Endothelial cell of umbilical vein (primary cell): Measurements from ENCODE around the gene MSH3. TPM values are rescaled to one million over a fixed set of nuclear protein-coding genes. Genes with fewer than 3 reads are reported as not detected.

Experiments used
- BruUV-seq: library from RNA; stranded (reverse); fragments of 400-500 nt; replicated peaks from 2 replicates; lab custom pipeline; 2021; lab: Mats Ljungman, UMichigan
- CTCF ChIA-PET: fragments of 300-600, 350-600 bp; sonication (Branson Sonifier 250); formaldehyde crosslinking; loops from one replicate; lab custom pipeline; 2021; ENCODE audit warnings: antibody characterized with exemption, inconsistent platforms; lab: Charles Lee
- POLR2A ChIA-PET: fragments of 300-600, 350-600 bp; sonication (Branson Sonifier 250); formaldehyde crosslinking; loops from one replicate; lab custom pipeline; 2021; ENCODE audit warnings: antibody characterized with exemption, inconsistent platforms; lab: Charles Lee
- DNase-seq: peaks from one replicate; pipeline ENCODE4 v3.0.0-alpha.2; 2011; ENCODE audit warnings: low read depth, low spot score
- FAIRE-seq: peaks from 2 replicates; lab custom pipeline; 2011; peaks lifted over from hg19 to GRCh38; lab: Jason Lieb, UNC
- H2AFZ ChIP-seq: 2 replicates; pipeline ENCODE4 v1.6.0; 2012; ENCODE audit warnings: low read depth, low read length, control low read depth, inconsistent platforms
- H3K27ac ChIP-seq: 2 replicates; pipeline ENCODE4 v1.5.1; 2011; ENCODE audit warnings: low read depth, mild to moderate bottlenecking, control low read depth, low read length, moderate library complexity; ENCODE audit not compliant: insufficient read depth
- H3K27me3 ChIP-seq, 2 experiments: 2 replicates each; pipeline versions ENCODE4 v1.6.0 to v1.6.1; 2011; ENCODE audit warnings: low read length in 2 of 2, mixed read lengths in 1 of 2; ENCODE audit not compliant: control insufficient read depth in 2 of 2, insufficient read depth in 2 of 2
- H3K36me3 ChIP-seq, 2 experiments: 2 replicates in 1 of 2; 3 replicates in 1 of 2; pipeline ENCODE4 v1.5.1; 2011; ENCODE audit warnings: low read length in 2 of 2, mild to moderate bottlenecking in 1 of 2, moderate library complexity in 1 of 2; ENCODE audit not compliant: control insufficient read depth in 2 of 2, insufficient read depth in 2 of 2; ENCODE audit errors: extremely low read depth in 1 of 2
- H3K4me1 ChIP-seq: 3 replicates; pipeline ENCODE4 v1.5.1; 2011; ENCODE audit warnings: mild to moderate bottlenecking, low read length; ENCODE audit not compliant: control insufficient read depth, insufficient read depth; ENCODE audit errors: extremely low read depth
- H3K4me2 ChIP-seq: 2 replicates; pipeline ENCODE4 v1.6.1; 2011; ENCODE audit warnings: low read length, control low read depth, mixed read lengths; ENCODE audit not compliant: insufficient read depth
- H3K4me3 ChIP-seq, 3 experiments: fragments of 200-600 bp in 1 of 3; sonication (generic), shearing (Covaris generic) in 1 of 3; replicated peaks in 1 of 3; 2 replicates each; pipeline ENCODE4 v1.5.1; 2011 to 2016; ENCODE audit warnings: control low read depth in 3 of 3, low read length in 3 of 3, mild to moderate bottlenecking in 2 of 3, inconsistent platforms in 1 of 3, low read depth in 1 of 3, moderate library complexity in 1 of 3; ENCODE audit not compliant: insufficient read depth in 1 of 3
- H3K79me2 ChIP-seq: 2 replicates; pipeline ENCODE4 v1.6.0; 2012; ENCODE audit warnings: low read length, inconsistent platforms; ENCODE audit not compliant: control insufficient read depth, insufficient read depth
- H3K9ac ChIP-seq: replicated peaks from 2 replicates; pipeline ENCODE3; 2011; ENCODE audit warnings: low read length, control low read depth; ENCODE audit not compliant: insufficient read depth; ENCODE audit errors: extremely low read depth
- H3K9me1 ChIP-seq: replicated peaks from 3 replicates; pipeline ENCODE4 v1.6.0; 2011; ENCODE audit warnings: mild to moderate bottlenecking, low read length; ENCODE audit not compliant: control insufficient read depth, insufficient read depth; ENCODE audit errors: extremely low read depth
- H3K9me3 ChIP-seq: replicated peaks from 2 replicates; pipeline ENCODE4 v1.5.1; 2012; ENCODE audit warnings: low read length, inconsistent platforms; ENCODE audit not compliant: control insufficient read depth, insufficient read depth
- H4K20me1 ChIP-seq: replicated peaks from 2 replicates; pipeline ENCODE3; 2011; ENCODE audit warnings: mild to moderate bottlenecking, low read length; ENCODE audit not compliant: control insufficient read depth, insufficient read depth; ENCODE audit errors: extremely low read depth
- EZH2 ChIP-seq: IDR thresholded peaks from 2 replicates; pipeline ENCODE4 v1.6.1; 2012; ENCODE audit warnings: borderline replicate concordance, low read depth, mild to moderate bottlenecking, moderate library complexity, low read length, inconsistent platforms; ENCODE audit not compliant: severe bottlenecking
- FOS ChIP-seq: IDR thresholded peaks from 2 replicates; pipeline ENCODE4 v1.6.1; 2011; ENCODE audit warnings: mild to moderate bottlenecking, low read length, moderate library complexity, borderline replicate concordance; ENCODE audit not compliant: insufficient read depth
- GATA2 ChIP-seq: IDR thresholded peaks from 2 replicates; pipeline ENCODE4 v1.7.0; 2011; ENCODE audit warnings: low read depth, mild to moderate bottlenecking, moderate library complexity, mixed read lengths, low read length; ENCODE audit not compliant: insufficient read length, insufficient read depth
- JUN ChIP-seq: IDR thresholded peaks from 2 replicates; pipeline ENCODE4 v1.6.1; 2011; ENCODE audit warnings: borderline replicate concordance, low read depth; ENCODE audit not compliant: insufficient read length, insufficient read depth
- MYC ChIP-seq: IDR thresholded peaks from one replicate; pipeline ENCODE4 v1.6.1; 2011; ENCODE audit warnings: mild to moderate bottlenecking, low read depth, low read length
- POLR2A ChIP-seq: IDR thresholded peaks from 2 replicates; pipeline ENCODE4 v1.6.1; 2012; ENCODE audit warnings: low read depth, mild to moderate bottlenecking, control low read depth, low read length
- POLR2AphosphoS5 ChIP-seq: IDR thresholded peaks from 2 replicates; pipeline ENCODE4 v1.6.1; 2012; ENCODE audit warnings: low read depth, mild to moderate bottlenecking, control low read depth, low read length, moderate library complexity; ENCODE audit not compliant: insufficient read depth
- dilution Hi-C: fragments of 300-500 bp; cut with MboI; formaldehyde crosslinking; loops from one replicate; pipeline ENCODE4 v1.15.0; 2019; ENCODE audit warnings: low sequenced_read_pairs; ENCODE audit not compliant: extremely low pct_ligation_motif_present
- intact Hi-C: fragments of 100-400 bp; cut with micrococcal nuclease; formaldehyde crosslinking; loops from one replicate; pipeline ENCODE4 v1.10.0; 2022
- polyA plus RNA-seq, 4 experiments: library from polyadenylated mRNA; depleted of rRNA in 3 of 4; stranded (reverse) in 3 of 4; unstranded in 1 of 4; fragments of >200 nt; gene quantifications; 2 replicates each; pipeline versions ENCODE4 v1.2.1 to v1.2.3, GENCODE V29; 2011 to 2012; ENCODE audit warnings: missing spikeins in 1 of 4
- total RNA-seq: library from RNA; stranded (reverse); gene quantifications from 2 replicates; pipeline ENCODE4 v1.2.3, GENCODE V29; 2021
- TF ChIP-seq, protein P1 (sequence below), 2 donors: IDR thresholded peaks; 1 replicate in 1 of 2; 2 replicates in 1 of 2; pipeline ENCODE4 v1.5.1; 2011; ENCODE audit warnings: low read length in 2 of 2, mild to moderate bottlenecking in 2 of 2, moderate library complexity in 2 of 2, control low read depth in 1 of 2, inconsistent platforms in 1 of 2, low read depth in 1 of 2; ENCODE audit not compliant: insufficient read depth in 1 of 2; ENCODE audit errors: extremely low read depth in 1 of 2
- TF ChIP-seq, protein P2 (sequence below): IDR thresholded peaks from 2 replicates; pipeline ENCODE4 v1.6.1; 2011; ENCODE audit not compliant: insufficient read depth, insufficient read length

The MSH3 gene
- total and polyA plus RNA-seq, 2 donors (not counting 3 experiments of a cell fraction or from before 2014, with no cell fraction given), result 2.0 to 13.0 TPM

DNA sequence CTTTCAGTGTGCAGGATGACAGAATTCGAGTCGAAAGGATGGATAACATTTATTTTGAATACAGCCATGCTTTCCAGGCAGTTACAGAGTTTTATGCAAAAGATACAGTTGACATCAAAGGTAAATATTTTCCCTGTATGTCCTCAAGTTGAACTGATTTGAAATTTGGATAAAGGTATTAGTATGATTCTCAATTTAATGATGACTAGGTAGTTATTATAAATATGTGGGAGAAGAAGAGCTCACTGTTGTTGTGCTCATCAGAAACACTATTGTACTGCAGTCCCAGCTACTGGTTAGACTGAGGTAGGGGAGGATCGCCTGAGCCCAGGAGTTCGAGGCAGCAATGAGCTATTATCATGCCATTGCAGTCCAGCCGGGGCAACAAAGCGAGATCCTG lies 71.0 kb downstream of the MSH3 start:
- Histone ChIP-seq H3K27ac (no peak overlapping the region), H4K20me1 (no peaks in the 10 kb centered on the region), H3K36me3 (no peaks in the 10 kb centered on the region), H3K4me2 (no peak overlapping the region), H3K27me3 (no peaks in the 10 kb centered on the region), H3K9me1 (no peaks in the 10 kb centered on the region), H3K4me3 (no peak overlapping the region), H3K9ac (no peak overlapping the region), H3K79me2 (no peaks in the 10 kb centered on the region), H2AFZ (no peak overlapping the region), H3K9me3 (no peaks in the 10 kb centered on the region), H3K4me1 (no peaks in the 10 kb centered on the region)
- ChIA-PET POLR2A (no interaction called here), CTCF (interaction anchor here (0.9 kb wide), 1 partner anchor 15 kb away, joined by 4 read pairs; no protein-coding TSS in a partner anchor)
- DNase-seq (no peak), FAIRE-seq (no peak)
- dilution Hi-C loops, result no loop called here
- no TSS peak for BruUV-seq
- intact Hi-C loops, result no loop called here
- TF ChIP-seq EZH2, result no peak
- no peak for TF ChIP-seq GATA2
- no peak for TF ChIP-seq POLR2A
- TF ChIP-seq JUN, result no peak
- TF ChIP-seq, protein P1, sequence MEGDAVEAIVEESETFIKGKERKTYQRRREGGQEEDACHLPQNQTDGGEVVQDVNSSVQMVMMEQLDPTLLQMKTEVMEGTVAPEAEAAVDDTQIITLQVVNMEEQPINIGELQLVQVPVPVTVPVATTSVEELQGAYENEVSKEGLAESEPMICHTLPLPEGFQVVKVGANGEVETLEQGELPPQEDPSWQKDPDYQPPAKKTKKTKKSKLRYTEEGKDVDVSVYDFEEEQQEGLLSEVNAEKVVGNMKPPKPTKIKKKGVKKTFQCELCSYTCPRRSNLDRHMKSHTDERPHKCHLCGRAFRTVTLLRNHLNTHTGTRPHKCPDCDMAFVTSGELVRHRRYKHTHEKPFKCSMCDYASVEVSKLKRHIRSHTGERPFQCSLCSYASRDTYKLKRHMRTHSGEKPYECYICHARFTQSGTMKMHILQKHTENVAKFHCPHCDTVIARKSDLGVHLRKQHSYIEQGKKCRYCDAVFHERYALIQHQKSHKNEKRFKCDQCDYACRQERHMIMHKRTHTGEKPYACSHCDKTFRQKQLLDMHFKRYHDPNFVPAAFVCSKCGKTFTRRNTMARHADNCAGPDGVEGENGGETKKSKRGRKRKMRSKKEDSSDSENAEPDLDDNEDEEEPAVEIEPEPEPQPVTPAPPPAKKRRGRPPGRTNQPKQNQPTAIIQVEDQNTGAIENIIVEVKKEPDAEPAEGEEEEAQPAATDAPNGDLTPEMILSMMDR (IDR thresholded peaks at IDR 0.05; ENCODE audit: extremely low read depth in 1 of 2, insufficient read depth in 1 of 2, low read depth in 1 of 2, low read length in 2 of 2), result no peak
- TF ChIP-seq, protein P2, sequence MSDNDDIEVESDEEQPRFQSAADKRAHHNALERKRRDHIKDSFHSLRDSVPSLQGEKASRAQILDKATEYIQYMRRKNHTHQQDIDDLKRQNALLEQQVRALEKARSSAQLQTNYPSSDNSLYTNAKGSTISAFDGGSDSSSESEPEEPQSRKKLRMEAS, result no peak
- TF ChIP-seq POLR2AphosphoS5, result no peak
- no peak for TF ChIP-seq MYC
- no peak for TF ChIP-seq FOS
